Chondrocyte (in vitro differentiated cells): ENCODE data around the gene VCX3B. TPM values are rescaled to one million over a fixed set of nuclear protein-coding genes. Genes with fewer than 3 reads are reported as not detected.
"Not testable (repeated sequence)": the region's sequence is repeated elsewhere in the genome, so short reads cannot be mapped to it uniquely, and the experiment has no call there.

Experiments used
- DNase-seq: peaks from one replicate; pipeline ENCODE4 v3.0.0; 2021; ENCODE audit warnings: mixed read lengths, low spot score
- H3K27ac Mint-ChIP-seq: one replicate; pipeline ENCODE4 v1.8.0; 2021; ENCODE audit warnings: mild to moderate bottlenecking, moderate library complexity, mixed read lengths; ENCODE audit not compliant: unreplicated experiment
- H3K27me3 Mint-ChIP-seq: 2 replicates; pipeline ENCODE4 v1.8.0; 2021; ENCODE audit warnings: low read depth, mixed read lengths
- H3K36me3 Mint-ChIP-seq: 2 replicates; pipeline ENCODE4 v1.8.0; 2021; ENCODE audit warnings: low read depth, mixed read lengths
- H3K4me1 Mint-ChIP-seq: 2 replicates; pipeline ENCODE4 v1.8.0; 2021; ENCODE audit warnings: low read depth, mild to moderate bottlenecking, mixed read lengths
- H3K4me3 Mint-ChIP-seq: one replicate; pipeline ENCODE4 v1.8.0; 2021; ENCODE audit warnings: mild to moderate bottlenecking, moderate library complexity, mixed read lengths; ENCODE audit not compliant: unreplicated experiment
- H3K9me3 Mint-ChIP-seq: 2 replicates; pipeline ENCODE4 v1.8.0; 2021; ENCODE audit warnings: low read depth, mixed read lengths
- total RNA-seq: library from RNA; stranded (reverse); gene quantifications from 3 replicates; pipeline ENCODE4 v1.2.1, GENCODE V29; 2021
- TF ChIP-seq, protein P1 (sequence below): fragments of 200-600 bp; sonication (generic); IDR thresholded peaks from 2 replicates; pipeline ENCODE4 v1.5.0; 2021; ENCODE audit warnings: antibody characterized with exemption, mild to moderate bottlenecking, moderate library complexity

The VCX3B gene
- total RNA-seq, 1 donor from 2014 or later = not detected

DNA sequence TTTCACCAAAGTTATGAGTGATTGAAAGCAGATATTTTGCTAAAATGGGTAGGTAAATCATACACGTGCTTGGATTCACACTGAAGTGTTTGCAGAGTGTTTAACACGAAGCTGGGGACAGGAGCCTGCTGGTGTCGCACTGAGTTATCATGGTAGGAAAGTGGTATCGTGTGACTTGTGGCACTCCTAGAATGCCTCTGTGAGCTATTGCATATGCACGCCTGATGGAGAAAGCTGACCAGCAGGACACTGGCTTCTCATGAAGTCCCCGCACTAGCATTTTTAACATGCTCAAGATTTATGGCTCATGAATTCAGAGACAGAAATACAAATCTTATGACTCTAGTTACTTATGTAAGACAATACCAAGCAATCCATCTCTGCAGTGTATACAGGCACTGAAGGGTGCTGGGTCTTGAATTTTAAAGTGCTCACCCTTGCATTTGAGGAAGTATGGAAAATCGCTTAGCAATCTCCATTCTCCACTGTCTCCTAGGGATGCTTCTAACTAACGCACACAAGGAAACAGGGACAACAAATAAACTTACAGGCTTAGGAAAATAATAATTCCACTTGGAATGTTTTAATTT lies 19.8 kb downstream of the VCX3B start:
- H3K36me3 Mint-ChIP-seq = no peaks in the 10 kb centered on the region
- peaks cover 11% of the 10 kb centered on the region for H3K9me3 Mint-ChIP-seq
- no peaks in the 10 kb centered on the region for H3K27me3 Mint-ChIP-seq
- TF ChIP-seq, protein P1, sequence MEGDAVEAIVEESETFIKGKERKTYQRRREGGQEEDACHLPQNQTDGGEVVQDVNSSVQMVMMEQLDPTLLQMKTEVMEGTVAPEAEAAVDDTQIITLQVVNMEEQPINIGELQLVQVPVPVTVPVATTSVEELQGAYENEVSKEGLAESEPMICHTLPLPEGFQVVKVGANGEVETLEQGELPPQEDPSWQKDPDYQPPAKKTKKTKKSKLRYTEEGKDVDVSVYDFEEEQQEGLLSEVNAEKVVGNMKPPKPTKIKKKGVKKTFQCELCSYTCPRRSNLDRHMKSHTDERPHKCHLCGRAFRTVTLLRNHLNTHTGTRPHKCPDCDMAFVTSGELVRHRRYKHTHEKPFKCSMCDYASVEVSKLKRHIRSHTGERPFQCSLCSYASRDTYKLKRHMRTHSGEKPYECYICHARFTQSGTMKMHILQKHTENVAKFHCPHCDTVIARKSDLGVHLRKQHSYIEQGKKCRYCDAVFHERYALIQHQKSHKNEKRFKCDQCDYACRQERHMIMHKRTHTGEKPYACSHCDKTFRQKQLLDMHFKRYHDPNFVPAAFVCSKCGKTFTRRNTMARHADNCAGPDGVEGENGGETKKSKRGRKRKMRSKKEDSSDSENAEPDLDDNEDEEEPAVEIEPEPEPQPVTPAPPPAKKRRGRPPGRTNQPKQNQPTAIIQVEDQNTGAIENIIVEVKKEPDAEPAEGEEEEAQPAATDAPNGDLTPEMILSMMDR = no peak
- no peak for DNase-seq
- H3K4me1 Mint-ChIP-seq = no peaks in the 10 kb centered on the region
- H3K4me3 Mint-ChIP-seq = no peak overlapping the region
- no peak overlapping the region for H3K27ac Mint-ChIP-seq

DNA sequence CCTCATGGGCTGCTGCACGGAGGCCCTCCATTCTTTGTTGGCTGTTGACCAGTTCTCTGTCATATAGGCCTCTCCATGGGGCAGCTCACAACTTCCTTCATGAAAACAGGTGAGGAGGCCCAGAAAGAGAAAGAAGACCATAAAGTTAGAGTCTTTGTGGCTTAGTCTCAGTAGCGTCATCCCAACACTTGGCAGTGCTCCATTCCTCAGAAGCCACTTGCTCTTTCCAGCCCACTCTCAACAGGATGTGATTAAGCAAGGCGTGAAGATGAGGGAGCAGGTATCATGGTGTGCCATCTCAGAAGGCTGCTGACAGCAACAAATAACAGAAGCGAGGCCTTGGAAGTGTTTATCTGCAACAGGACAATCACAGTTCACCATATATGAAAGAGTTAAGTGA lies 30.4 kb downstream of the VCX3B start:
- not testable (repeated sequence) for DNase-seq, H3K27me3 Mint-ChIP-seq, H3K27ac Mint-ChIP-seq, H3K36me3 Mint-ChIP-seq, H3K4me3 Mint-ChIP-seq, H3K4me1 Mint-ChIP-seq
- H3K9me3 Mint-ChIP-seq = peaks cover 13% of the 10 kb centered on the region

DNA sequence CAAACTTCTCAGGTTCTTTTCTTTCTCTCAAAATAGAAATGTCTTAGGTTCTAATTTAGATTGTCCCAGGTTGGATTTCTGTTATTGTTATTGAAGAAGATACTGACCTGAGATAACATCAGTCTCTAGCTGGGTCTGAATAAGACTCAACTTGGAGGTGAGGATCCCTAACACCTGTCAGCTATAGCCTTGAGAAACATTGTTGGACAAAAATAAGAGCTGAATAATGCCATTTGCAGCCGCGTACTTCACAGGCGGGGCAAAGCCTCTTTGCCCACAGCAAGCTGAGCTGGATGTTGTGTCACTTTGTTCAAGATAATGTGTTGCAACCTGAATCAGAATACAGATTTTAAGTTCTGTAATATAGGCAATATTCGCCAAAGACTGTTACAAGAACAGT lies 35.6 kb downstream of the VCX3B start:
- Mint-ChIP-seq H3K4me3 (no peak overlapping the region), H3K9me3 (peaks cover 6% of the 10 kb centered on the region)
- TF ChIP-seq, protein P1 = no peak

DNA sequence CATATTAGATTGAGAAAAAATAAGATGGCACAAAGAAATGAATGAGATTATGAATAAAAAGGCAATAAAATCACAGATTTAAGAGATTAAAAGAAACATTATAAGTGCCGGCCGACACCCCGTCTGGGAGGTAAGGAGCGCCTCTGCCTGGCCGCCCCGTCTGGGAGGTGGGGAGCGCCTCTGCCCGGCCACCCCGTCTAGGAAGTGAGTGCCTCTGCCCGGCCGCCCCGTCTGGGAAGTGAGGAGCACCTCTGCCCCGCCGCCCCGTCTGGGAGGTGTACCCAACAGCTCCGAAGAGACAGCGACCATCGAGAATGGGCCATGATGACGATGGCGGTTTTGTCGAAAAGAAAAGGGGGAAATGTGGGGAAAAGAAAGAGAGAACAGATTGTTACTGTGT lies 37.5 kb downstream of the VCX3B start:
- H3K9me3 Mint-ChIP-seq, H3K4me3 Mint-ChIP-seq, H3K4me1 Mint-ChIP-seq, H3K27ac Mint-ChIP-seq, H3K36me3 Mint-ChIP-seq, DNase-seq, H3K27me3 Mint-ChIP-seq: not testable (repeated sequence)

More for the DNA sequence above, 35.6 kb downstream of the VCX3B start:
- no peak overlapping the region for H3K27ac Mint-ChIP-seq
- H3K4me1 Mint-ChIP-seq = peaks cover 5% of the 10 kb centered on the region
- no peaks in the 10 kb centered on the region for H3K36me3 Mint-ChIP-seq
- DNase-seq = no peak
- H3K27me3 Mint-ChIP-seq = no peaks in the 10 kb centered on the region

DNA sequence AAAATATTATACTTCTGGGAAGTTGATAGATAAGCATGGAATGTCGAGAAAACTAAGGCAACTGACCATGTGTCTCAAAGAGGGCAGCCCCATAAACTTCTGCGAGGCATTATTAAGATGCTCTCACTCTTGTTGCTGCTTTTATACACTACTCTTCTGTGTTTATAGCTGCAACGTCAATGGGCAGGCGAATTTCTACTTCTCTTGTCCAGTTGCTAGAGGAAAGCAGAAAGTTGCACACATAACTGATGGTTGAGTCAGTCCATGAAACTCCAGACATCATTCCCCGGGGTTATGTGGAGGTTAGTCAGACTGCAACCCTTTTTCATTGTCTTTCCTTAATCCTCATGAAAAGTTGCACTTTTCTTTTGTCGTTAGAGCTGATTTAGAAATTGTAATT lies 39.8 kb downstream of the VCX3B start:
- no peak overlapping the region for H3K27ac Mint-ChIP-seq

More for the DNA sequence above, 39.8 kb downstream of the VCX3B start:
- TF ChIP-seq, protein P1 = no peak
- Mint-ChIP-seq H3K9me3 (peaks cover 3% of the 10 kb centered on the region), H3K36me3 (no peaks in the 10 kb centered on the region), H3K27me3 (no peaks in the 10 kb centered on the region), H3K4me1 (peaks cover 5% of the 10 kb centered on the region), H3K4me3 (no peak overlapping the region)
- DNase-seq = no peak
